ENCODE measurements around the gene DRG2.

Gene DRG2

GRCh38 chr17:18142417-18142816 lies 54.7 kb downstream of the DRG2 start:
- no peak for DNase-seq (ENCODE audit: low read depth in 2 of 2, low spot score in 1 of 2)

DNA sequence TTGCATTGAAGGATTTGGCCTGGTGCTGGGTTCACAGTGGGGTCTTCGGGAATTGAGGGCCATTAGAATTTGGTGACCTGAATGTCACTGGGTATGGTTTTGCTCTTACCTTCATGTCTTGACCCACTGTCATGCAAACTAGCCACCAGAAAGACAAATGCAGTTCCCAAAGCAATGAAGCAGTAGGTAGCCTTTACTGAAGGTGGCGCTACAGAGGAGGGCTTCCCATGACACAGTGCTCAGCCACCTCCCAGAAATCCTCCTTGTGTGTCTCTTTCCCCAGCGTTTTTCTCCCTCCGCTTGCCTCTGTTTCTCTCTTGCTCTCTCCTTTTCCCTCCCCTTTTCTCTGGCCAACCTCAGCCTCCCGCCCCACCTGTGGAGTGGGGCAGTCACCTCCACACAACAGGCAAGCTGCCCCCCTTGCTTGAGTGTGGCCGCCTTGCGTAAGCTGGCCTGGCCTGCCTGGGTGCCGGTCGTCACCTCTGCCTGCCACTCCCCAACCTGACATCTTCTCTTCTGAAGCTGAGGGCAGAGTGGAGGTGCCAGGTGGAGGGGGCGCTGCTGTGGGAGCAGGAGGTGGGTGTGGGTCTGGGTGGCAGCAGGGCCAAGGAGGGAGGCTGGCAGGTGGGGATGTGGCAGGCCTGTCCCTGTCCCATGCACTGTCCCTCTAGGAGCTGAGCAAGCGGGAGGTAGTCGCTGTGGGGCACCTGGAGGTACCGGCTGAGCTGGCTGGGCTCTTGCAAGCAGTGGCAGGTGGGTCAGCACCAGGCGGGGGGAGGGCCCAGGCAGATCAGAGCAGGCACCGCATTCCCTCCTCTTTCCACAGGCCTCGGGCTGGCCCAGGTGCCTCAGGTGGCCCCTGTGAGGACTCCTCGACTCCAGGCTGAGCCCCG lies 55.5 kb downstream of the DRG2 start:
- no peak for DNase-seq (ENCODE audit: low read depth in 2 of 2, low spot score in 1 of 2)

DNA sequence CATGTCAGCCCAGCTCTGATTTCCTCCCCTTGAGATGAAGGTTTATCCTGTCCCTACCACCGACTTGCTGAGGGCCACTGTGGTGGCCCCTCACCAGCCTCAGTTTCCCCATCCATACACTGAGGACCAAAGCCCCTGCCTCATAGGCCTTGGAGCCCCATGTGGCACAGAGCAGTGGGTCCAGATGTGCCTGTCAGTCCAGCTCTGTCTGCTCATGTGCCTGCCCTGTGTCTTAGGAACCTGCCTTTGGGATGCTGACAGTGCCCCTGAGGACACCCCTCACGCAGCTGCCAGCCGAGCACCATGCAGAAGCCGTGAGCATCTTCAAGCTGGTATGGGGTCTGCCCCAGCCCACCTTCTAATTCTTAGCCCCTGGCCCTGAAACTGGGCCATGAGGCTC lies 56.5 kb downstream of the DRG2 start:
- DNase-seq (ENCODE audit: low read depth in 2 of 2, low spot score in 1 of 2), result no peak

GRCh38 chr17:18144855-18145254 lies 57.1 kb downstream of the DRG2 start:
- no peak for DNase-seq (ENCODE audit: low read depth in 2 of 2, low spot score in 1 of 2)

GRCh38 chr17:18145811-18146210 lies 58.1 kb downstream of the DRG2 start:
- no peak for DNase-seq (ENCODE audit: low read depth in 2 of 2, low spot score in 1 of 2)

GRCh38 chr17:18146259-18146658 lies 58.5 kb downstream of the DRG2 start:
- DNase-seq (ENCODE audit: low read depth in 2 of 2, low spot score in 1 of 2), result no peak

GRCh38 chr17:18146980-18147379 lies 59.2 kb downstream of the DRG2 start:
- no peak for DNase-seq (ENCODE audit: low read depth in 2 of 2, low spot score in 1 of 2)

DNA sequence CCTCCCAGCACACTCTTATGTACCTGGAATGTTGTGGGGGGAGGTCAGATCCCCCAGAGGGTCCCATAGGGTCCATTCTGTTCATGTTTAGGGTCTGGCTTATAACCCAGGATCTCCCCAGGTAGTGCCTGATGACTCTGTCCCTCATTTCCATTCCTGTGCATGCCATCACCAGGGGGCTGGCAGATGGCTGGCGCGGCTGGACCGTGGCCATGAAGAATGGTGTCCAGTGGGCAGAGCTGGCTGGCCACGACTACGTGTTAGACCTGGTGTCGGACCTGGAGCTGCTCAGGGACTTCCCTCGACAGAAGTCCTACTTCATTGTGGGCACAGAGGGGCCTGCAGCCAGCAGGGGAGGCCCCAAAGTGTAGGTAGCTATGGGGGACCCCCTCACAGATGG lies 60.8 kb downstream of the DRG2 start:
- DNase-seq (ENCODE audit: low read depth in 2 of 2, low spot score in 1 of 2), result no peak

- no peak for DNase-seq (ENCODE audit: low read depth in 2 of 2, low spot score in 1 of 2)
Observed at GRCh38 chr17:18151290-18151689, 63.5 kb downstream of the DRG2 start.

GRCh38 chr17:18155179-18155578 lies 67.4 kb downstream of the DRG2 start:
- DNase-seq (ENCODE audit: low read depth in 2 of 2, low spot score in 1 of 2), result no peak

DNA sequence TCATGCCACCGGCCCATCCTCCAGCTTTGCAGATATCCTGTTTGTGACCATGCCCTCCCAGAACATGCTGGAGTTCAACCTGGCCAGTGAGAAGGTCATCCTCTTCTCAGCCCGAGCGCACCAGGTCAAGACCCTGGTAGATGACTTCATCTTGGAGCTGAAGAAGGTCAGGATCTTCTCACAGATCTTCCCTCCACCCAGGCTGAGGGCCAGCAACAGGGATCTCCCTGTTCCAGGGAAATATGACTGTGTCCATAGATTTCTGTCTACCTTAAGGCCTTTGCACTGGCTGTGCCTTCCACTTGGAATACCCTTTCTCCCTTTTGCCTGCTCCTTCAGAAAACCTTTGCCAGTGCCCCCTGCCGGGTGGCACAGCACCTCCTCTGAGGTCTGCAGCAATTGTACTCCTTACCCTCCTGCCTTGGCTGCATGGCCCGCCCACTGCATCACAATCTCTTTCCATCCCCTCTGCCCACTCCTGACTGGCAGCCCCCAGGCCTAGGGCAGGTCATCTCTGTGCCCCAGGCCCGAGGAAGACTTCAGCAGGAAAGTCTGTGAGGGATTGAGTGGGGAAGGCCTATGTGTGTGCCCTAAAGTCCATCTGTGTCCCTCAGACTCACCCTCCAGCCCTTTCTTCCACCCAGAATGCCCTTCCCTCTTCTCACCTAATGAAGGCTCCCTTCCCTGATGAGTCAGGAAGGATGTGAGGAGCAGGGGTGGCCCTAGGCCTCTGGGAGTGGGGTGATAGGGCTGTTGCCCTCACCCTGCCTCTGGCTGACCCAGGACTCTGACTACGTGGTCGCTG lies 68.6 kb downstream of the DRG2 start:
- no peak for DNase-seq (ENCODE audit: low read depth in 2 of 2, low spot score in 1 of 2)

GRCh38 chr17:18156976-18157280 lies 69.2 kb downstream of the DRG2 start:
- no peak for DNase-seq (ENCODE audit: low read depth in 2 of 2, low spot score in 1 of 2)

Measured in stimulated activated CD8-positive, alpha-beta memory T cell treated with anti-CD3 and anti-CD28 coated beads, Interleukin-4, amount 100 ng/mL, for 1 hour (primary cell).